ENCODE results near the gene AMZ2. TPM values are rescaled to one million over a fixed set of nuclear protein-coding genes. Genes with fewer than 3 reads are reported as not detected.

AMZ2 gene
- total RNA-seq, 1 experiment from 2014 or later: 54.6 TPM

DNA sequence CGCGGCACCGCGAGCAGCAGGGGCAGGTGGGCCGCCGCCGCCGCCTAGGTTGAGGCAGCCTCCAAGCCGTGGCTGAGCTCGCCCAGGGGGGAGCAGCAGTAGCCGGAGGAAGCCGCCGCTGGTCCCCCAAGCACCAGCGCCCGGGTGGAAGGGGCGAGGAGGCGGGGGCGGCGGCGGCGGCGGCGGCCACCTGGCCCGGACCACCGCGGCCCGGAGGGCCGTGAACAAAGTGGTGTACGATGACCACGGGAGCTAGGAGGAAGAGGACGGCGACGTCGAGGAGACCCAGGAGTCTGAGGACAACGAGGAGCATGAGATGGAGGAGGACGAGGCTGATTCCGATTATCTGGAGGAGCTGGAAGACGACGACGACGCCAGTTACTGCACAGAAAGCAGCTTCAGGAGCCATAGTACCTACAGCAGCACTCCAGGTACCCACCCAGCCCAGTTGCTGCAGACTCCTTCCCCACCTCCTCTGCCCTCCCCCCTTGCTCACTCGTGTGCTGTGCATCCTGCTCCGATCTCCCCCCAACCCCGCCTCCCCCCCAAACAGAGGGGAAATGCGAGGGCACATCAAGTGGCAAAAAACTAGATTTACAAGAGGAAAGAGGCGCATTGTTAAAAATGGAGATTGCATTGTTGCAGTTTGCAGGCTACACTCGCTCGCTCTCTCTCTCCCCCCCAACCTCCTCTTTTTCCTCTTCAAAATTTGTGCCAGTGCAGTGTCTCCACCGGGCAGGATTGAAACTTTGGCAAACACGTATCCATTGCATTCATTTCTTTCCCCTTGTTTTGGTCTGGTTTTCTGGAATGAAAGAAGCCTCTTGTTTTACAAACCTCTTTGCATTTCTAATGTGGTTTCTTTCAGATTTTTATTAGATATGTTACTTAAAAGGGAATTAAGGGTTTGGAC lies 41.8 kb upstream of the AMZ2 start (continued):
- TF ChIP-seq SOX15 (CRISPR knock-in tag; IDR thresholded peaks at IDR 0.05) (no peak), OVOL2 (CRISPR knock-in tag; IDR thresholded peaks at IDR 0.05; ENCODE audit: borderline replicate concordance) (no peak), SMAD4 (CRISPR knock-in tag; IDR thresholded peaks at IDR 0.05) (no peak), NR1H2 (CRISPR knock-in tag; IDR thresholded peaks at IDR 0.05) (no peak)
- TF ChIP-seq, protein P1, sequence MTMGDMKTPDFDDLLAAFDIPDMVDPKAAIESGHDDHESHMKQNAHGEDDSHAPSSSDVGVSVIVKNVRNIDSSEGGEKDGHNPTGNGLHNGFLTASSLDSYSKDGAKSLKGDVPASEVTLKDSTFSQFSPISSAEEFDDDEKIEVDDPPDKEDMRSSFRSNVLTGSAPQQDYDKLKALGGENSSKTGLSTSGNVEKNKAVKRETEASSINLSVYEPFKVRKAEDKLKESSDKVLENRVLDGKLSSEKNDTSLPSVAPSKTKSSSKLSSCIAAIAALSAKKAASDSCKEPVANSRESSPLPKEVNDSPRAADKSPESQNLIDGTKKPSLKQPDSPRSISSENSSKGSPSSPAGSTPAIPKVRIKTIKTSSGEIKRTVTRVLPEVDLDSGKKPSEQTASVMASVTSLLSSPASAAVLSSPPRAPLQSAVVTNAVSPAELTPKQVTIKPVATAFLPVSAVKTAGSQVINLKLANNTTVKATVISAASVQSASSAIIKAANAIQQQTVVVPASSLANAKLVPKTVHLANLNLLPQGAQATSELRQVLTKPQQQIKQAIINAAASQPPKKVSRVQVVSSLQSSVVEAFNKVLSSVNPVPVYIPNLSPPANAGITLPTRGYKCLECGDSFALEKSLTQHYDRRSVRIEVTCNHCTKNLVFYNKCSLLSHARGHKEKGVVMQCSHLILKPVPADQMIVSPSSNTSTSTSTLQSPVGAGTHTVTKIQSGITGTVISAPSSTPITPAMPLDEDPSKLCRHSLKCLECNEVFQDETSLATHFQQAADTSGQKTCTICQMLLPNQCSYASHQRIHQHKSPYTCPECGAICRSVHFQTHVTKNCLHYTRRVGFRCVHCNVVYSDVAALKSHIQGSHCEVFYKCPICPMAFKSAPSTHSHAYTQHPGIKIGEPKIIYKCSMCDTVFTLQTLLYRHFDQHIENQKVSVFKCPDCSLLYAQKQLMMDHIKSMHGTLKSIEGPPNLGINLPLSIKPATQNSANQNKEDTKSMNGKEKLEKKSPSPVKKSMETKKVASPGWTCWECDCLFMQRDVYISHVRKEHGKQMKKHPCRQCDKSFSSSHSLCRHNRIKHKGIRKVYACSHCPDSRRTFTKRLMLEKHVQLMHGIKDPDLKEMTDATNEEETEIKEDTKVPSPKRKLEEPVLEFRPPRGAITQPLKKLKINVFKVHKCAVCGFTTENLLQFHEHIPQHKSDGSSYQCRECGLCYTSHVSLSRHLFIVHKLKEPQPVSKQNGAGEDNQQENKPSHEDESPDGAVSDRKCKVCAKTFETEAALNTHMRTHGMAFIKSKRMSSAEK (CRISPR knock-in tag; IDR thresholded peaks at IDR 0.05; ENCODE audit: borderline replicate concordance): no peak
- TF ChIP-seq, protein P2, sequence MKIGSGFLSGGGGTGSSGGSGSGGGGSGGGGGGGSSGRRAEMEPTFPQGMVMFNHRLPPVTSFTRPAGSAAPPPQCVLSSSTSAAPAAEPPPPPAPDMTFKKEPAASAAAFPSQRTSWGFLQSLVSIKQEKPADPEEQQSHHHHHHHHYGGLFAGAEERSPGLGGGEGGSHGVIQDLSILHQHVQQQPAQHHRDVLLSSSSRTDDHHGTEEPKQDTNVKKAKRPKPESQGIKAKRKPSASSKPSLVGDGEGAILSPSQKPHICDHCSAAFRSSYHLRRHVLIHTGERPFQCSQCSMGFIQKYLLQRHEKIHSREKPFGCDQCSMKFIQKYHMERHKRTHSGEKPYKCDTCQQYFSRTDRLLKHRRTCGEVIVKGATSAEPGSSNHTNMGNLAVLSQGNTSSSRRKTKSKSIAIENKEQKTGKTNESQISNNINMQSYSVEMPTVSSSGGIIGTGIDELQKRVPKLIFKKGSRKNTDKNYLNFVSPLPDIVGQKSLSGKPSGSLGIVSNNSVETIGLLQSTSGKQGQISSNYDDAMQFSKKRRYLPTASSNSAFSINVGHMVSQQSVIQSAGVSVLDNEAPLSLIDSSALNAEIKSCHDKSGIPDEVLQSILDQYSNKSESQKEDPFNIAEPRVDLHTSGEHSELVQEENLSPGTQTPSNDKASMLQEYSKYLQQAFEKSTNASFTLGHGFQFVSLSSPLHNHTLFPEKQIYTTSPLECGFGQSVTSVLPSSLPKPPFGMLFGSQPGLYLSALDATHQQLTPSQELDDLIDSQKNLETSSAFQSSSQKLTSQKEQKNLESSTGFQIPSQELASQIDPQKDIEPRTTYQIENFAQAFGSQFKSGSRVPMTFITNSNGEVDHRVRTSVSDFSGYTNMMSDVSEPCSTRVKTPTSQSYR (CRISPR knock-in tag; IDR thresholded peaks at IDR 0.05): no peak
- TF ChIP-seq, protein P3, sequence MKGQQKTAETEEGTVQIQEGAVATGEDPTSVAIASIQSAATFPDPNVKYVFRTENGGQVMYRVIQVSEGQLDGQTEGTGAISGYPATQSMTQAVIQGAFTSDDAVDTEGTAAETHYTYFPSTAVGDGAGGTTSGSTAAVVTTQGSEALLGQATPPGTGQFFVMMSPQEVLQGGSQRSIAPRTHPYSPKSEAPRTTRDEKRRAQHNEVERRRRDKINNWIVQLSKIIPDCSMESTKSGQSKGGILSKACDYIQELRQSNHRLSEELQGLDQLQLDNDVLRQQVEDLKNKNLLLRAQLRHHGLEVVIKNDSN (CRISPR knock-in tag; IDR thresholded peaks at IDR 0.05): no peak
- TF ChIP-seq, protein P4, sequence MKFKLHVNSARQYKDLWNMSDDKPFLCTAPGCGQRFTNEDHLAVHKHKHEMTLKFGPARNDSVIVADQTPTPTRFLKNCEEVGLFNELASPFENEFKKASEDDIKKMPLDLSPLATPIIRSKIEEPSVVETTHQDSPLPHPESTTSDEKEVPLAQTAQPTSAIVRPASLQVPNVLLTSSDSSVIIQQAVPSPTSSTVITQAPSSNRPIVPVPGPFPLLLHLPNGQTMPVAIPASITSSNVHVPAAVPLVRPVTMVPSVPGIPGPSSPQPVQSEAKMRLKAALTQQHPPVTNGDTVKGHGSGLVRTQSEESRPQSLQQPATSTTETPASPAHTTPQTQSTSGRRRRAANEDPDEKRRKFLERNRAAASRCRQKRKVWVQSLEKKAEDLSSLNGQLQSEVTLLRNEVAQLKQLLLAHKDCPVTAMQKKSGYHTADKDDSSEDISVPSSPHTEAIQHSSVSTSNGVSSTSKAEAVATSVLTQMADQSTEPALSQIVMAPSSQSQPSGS (CRISPR knock-in tag; IDR thresholded peaks at IDR 0.05; ENCODE audit: borderline replicate concordance, low read depth): no peak

DNA sequence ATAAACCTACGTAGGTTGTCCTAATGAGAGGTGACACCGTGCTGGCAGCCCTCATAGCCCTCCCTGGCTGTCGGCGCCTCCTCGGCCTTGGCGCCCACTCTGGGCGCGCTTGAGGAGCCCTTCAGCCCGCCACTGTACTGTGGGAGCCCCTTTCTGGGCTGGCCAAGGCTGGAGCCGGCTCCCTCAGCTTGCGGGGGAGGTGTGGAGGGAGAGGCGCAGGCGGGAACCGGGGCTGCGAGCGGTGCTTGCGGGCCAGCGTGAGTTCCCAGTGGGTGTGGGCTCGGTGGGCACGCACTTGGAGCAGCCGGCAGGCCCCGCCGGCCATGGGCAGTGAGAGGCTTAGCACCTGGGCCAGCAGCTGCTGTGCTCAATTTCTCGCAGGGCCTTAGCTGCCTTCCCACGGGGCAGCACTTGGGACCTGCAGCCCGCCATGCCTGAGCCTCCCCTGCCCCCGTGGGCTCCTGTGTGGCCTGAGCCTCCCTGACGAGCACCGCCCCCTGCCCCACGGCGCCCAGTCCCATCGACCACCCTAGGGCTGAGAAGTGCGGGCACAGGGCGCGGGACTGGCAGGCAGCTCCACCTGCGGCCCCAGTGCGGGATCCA lies 40.1 kb upstream of the AMZ2 start:
- Mint-ChIP-seq H3K4me1 (peaks cover 9% of the 10 kb centered on the region), H3K9me3 (no peaks in the 10 kb centered on the region), H3K27me3 (ENCODE audit: low read depth) (peaks cover 24% of the 10 kb centered on the region), H3K36me3 (peaks cover 16% of the 10 kb centered on the region), H3K4me3 (no peak overlapping the region), H3K27ac (no peak overlapping the region)
- CTCF ChIA-PET: interaction anchor here (1.2 kb wide), 1 partner anchor 8 kb away, joined by 4 read pairs; no protein-coding TSS in a partner anchor
- ATAC-seq (no peak), DNase-seq (ENCODE audit: low spot score) (no peak)
- POLR2A ChIA-PET: no interaction called here
- TF ChIP-seq, protein P5, sequence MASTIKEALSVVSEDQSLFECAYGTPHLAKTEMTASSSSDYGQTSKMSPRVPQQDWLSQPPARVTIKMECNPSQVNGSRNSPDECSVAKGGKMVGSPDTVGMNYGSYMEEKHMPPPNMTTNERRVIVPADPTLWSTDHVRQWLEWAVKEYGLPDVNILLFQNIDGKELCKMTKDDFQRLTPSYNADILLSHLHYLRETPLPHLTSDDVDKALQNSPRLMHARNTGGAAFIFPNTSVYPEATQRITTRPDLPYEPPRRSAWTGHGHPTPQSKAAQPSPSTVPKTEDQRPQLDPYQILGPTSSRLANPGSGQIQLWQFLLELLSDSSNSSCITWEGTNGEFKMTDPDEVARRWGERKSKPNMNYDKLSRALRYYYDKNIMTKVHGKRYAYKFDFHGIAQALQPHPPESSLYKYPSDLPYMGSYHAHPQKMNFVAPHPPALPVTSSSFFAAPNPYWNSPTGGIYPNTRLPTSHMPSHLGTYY (CRISPR knock-in tag; IDR thresholded peaks at IDR 0.05): no peak
- TF ChIP-seq, protein P6, sequence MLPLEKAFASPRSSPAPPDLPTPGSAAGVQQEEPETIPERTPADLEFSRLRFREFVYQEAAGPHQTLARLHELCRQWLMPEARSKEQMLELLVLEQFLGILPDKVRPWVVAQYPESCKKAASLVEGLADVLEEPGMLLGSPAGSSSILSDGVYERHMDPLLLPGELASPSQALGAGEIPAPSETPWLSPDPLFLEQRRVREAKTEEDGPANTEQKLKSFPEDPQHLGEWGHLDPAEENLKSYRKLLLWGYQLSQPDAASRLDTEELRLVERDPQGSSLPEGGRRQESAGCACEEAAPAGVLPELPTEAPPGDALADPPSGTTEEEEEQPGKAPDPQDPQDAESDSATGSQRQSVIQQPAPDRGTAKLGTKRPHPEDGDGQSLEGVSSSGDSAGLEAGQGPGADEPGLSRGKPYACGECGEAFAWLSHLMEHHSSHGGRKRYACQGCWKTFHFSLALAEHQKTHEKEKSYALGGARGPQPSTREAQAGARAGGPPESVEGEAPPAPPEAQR (CRISPR knock-in tag; IDR thresholded peaks at IDR 0.05): no peak
- TF ChIP-seq, protein P7, sequence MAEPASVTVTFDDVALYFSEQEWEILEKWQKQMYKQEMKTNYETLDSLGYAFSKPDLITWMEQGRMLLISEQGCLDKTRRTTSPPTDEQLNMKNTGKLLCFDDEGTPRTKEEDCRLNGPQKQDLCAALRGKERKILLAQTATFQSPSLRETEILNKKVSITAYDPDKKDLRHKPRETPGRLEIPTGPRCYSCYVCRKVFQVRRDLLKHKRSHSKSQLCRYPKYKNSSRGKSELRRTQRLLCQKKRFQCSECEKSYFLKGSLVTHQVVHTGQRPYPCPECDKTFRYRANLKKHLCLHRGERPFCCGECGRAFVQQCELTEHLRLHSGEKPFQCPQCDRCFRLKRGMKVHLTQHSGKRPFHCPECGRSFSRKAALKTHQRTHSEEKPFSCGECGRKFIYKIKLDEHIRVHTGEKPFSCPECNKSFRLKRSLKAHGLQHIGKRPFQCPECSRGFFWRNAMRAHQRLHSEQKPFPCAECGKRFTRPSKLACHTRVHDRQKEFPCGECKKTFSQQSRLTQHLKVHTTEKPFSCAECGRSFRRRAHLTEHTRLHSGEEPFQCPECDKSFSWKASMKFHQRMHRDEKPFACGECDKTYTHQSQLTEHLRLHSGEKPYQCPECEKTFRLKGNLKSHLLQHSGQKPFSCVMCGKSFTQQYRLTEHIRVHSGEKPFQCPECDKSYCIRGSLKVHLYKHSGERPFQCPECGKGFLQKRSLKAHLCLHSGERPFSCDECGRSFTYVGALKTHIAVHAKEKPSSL (CRISPR knock-in tag; conservative IDR thresholded peaks at IDR 0.05): no peak
- TF ChIP-seq CBFB (CRISPR knock-in tag; IDR thresholded peaks at IDR 0.05; ENCODE audit: low read depth): no peak
- no peak for TF ChIP-seq TCF7 (CRISPR knock-in tag; IDR thresholded peaks at IDR 0.05; ENCODE audit: low read depth)
- TF ChIP-seq, protein P8, sequence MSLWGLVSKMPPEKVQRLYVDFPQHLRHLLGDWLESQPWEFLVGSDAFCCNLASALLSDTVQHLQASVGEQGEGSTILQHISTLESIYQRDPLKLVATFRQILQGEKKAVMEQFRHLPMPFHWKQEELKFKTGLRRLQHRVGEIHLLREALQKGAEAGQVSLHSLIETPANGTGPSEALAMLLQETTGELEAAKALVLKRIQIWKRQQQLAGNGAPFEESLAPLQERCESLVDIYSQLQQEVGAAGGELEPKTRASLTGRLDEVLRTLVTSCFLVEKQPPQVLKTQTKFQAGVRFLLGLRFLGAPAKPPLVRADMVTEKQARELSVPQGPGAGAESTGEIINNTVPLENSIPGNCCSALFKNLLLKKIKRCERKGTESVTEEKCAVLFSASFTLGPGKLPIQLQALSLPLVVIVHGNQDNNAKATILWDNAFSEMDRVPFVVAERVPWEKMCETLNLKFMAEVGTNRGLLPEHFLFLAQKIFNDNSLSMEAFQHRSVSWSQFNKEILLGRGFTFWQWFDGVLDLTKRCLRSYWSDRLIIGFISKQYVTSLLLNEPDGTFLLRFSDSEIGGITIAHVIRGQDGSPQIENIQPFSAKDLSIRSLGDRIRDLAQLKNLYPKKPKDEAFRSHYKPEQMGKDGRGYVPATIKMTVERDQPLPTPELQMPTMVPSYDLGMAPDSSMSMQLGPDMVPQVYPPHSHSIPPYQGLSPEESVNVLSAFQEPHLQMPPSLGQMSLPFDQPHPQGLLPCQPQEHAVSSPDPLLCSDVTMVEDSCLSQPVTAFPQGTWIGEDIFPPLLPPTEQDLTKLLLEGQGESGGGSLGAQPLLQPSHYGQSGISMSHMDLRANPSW (CRISPR knock-in tag; conservative IDR thresholded peaks at IDR 0.05; ENCODE audit: low read depth): no peak

All from WTC11 (cell line).